Fibroblast of lung (primary cell): ENCODE measurements around the gene FBF1.

Source experiments
- CTCF ChIP-seq, 2 donors: IDR thresholded peaks in 1 of 2; conservative IDR thresholded peaks in 1 of 2; 1 replicate in 1 of 2; 2 replicates in 1 of 2; pipeline ENCODE4 v1.5.1; 2011 to 2012; ENCODE audit warnings: low read length in 2 of 2, control low read depth in 1 of 2, inconsistent platforms in 1 of 2, low read depth in 1 of 2, mild to moderate bottlenecking in 1 of 2
- EZH2 ChIP-seq: IDR thresholded peaks from 2 replicates; pipeline ENCODE4 v1.5.1; 2012; ENCODE audit warnings: low read length, control low read depth, mild to moderate bottlenecking; ENCODE audit errors: missing control alignments

- TF ChIP-seq CTCF (conservative IDR thresholded peaks at IDR 0.05 in 1 of 2, IDR thresholded peaks at IDR 0.05 in 1 of 2; ENCODE audit: low read depth in 1 of 2, low read length in 2 of 2) (no peak), EZH2 (no peak)
These were observed 59.0 kb downstream of the FBF1 start for GRCh38 chr17:75881678-75882454.
